ENCODE data around the gene NRP2. TPM values are rescaled to one million over a fixed set of nuclear protein-coding genes. Genes with fewer than 3 reads are reported as not detected.

The NRP2 gene
- total RNA-seq, 1 experiment from 2014 or later: 10.3 TPM

GRCh38 chr2:205811387-205811786 is 129.1 kb downstream of the NRP2 start:
- Mint-ChIP-seq H3K9me3 (ENCODE audit: unreplicated experiment) (no peaks in the 10 kb centered on the region), H3K27me3 (ENCODE audit: insufficient read depth, unreplicated experiment) (no peaks in the 10 kb centered on the region), H3K4me3 (ENCODE audit: unreplicated experiment) (no peak overlapping the region), H3K4me1 (ENCODE audit: insufficient read depth, unreplicated experiment) (peaks cover 5% of the 10 kb centered on the region), H3K36me3 (ENCODE audit: insufficient read depth, unreplicated experiment) (no peaks in the 10 kb centered on the region), H3K27ac (ENCODE audit: low read depth, unreplicated experiment) (no peak overlapping the region)
- TF ChIP-seq, protein P1, sequence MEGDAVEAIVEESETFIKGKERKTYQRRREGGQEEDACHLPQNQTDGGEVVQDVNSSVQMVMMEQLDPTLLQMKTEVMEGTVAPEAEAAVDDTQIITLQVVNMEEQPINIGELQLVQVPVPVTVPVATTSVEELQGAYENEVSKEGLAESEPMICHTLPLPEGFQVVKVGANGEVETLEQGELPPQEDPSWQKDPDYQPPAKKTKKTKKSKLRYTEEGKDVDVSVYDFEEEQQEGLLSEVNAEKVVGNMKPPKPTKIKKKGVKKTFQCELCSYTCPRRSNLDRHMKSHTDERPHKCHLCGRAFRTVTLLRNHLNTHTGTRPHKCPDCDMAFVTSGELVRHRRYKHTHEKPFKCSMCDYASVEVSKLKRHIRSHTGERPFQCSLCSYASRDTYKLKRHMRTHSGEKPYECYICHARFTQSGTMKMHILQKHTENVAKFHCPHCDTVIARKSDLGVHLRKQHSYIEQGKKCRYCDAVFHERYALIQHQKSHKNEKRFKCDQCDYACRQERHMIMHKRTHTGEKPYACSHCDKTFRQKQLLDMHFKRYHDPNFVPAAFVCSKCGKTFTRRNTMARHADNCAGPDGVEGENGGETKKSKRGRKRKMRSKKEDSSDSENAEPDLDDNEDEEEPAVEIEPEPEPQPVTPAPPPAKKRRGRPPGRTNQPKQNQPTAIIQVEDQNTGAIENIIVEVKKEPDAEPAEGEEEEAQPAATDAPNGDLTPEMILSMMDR (IDR thresholded peaks at IDR 0.05; ENCODE audit: unreplicated experiment): no peak
- ChIA-PET CTCF (interaction anchor here (0.7 kb wide), 2 partner anchors 144 to 938 kb away, joined by 3 read pairs; no protein-coding TSS in a partner anchor), POLR2A (no interaction called here)
- intact Hi-C loops (cut with micrococcal nuclease): loop anchor here (5.0 kb wide), 1 partner anchor 939 kb away; no protein-coding TSS in a partner anchor
- no TSS peak for BruUV-seq (replicated peaks)
- no peak for DNase-seq (ENCODE audit: unreplicated experiment)

DNA sequence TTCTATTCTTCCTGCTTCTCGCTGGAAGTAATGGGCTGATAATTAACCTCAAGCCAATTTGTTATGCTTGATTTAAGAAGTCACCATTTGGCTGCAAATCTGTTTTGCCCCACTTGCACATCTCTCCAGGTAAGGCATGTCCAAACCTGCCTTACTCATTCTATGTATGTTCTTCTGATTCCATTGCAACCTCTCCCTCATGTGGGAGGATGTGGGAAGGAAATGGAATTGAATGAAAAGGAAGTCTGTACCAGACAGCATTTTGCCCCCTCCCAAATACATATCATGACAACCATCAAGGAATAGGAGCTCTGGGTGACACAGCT is 131.7 kb downstream of the NRP2 start:
- DNase-seq (ENCODE audit: unreplicated experiment): peak; percentile 38
- Mint-ChIP-seq H3K9me3 (ENCODE audit: unreplicated experiment) (no peaks in the 10 kb centered on the region), H3K36me3 (ENCODE audit: insufficient read depth, unreplicated experiment) (no peaks in the 10 kb centered on the region), H3K27ac (ENCODE audit: low read depth, unreplicated experiment) (no peak overlapping the region), H3K4me3 (ENCODE audit: unreplicated experiment) (no peak overlapping the region), H3K27me3 (ENCODE audit: insufficient read depth, unreplicated experiment) (no peaks in the 10 kb centered on the region), H3K4me1 (ENCODE audit: insufficient read depth, unreplicated experiment) (peaks cover 5% of the 10 kb centered on the region)
- POLR2A ChIA-PET: no interaction called here
- no TSS peak for BruUV-seq (replicated peaks)
- CTCF ChIA-PET: interaction anchor here (0.6 to 3.2 kb wide), 19 partner anchors 11 to 1648 kb away, joined by 3 to 9 read pairs (median 3); no protein-coding TSS in a partner anchor
- TF ChIP-seq, protein P1 (IDR thresholded peaks at IDR 0.05; ENCODE audit: unreplicated experiment): no peak
- intact Hi-C loops (cut with micrococcal nuclease): loop anchor here (5.0 kb wide), 1 partner anchor 942 kb away; no protein-coding TSS in a partner anchor

- Mint-ChIP-seq H3K4me1 (ENCODE audit: insufficient read depth, unreplicated experiment) (peaks cover 5% of the 10 kb centered on the region), H3K4me3 (ENCODE audit: unreplicated experiment) (no peak overlapping the region), H3K27me3 (ENCODE audit: insufficient read depth, unreplicated experiment) (no peaks in the 10 kb centered on the region), H3K27ac (ENCODE audit: low read depth, unreplicated experiment) (no peak overlapping the region), H3K36me3 (ENCODE audit: insufficient read depth, unreplicated experiment) (no peaks in the 10 kb centered on the region), H3K9me3 (ENCODE audit: unreplicated experiment) (no peaks in the 10 kb centered on the region)
- no TSS peak for BruUV-seq (replicated peaks)
- no peak for DNase-seq (ENCODE audit: unreplicated experiment)
- POLR2A ChIA-PET: no interaction called here
- CTCF ChIA-PET: interaction anchor here (0.6 to 3.2 kb wide), 8 partner anchors 9 to 132 kb away, joined by 3 to 14 read pairs (median 4); no protein-coding TSS in a partner anchor
- intact Hi-C loops (cut with micrococcal nuclease): no loop called here
- TF ChIP-seq, protein P1 (IDR thresholded peaks at IDR 0.05; ENCODE audit: unreplicated experiment): no peak
These were observed 133.4 kb downstream of the NRP2 start for GRCh38 chr2:205815673-205816072.

GRCh38 chr2:205816268-205816667 is 134.0 kb downstream of the NRP2 start:
- intact Hi-C loops (cut with micrococcal nuclease): no loop called here
- Mint-ChIP-seq H3K36me3 (ENCODE audit: insufficient read depth, unreplicated experiment) (no peaks in the 10 kb centered on the region), H3K27ac (ENCODE audit: low read depth, unreplicated experiment) (no peak overlapping the region), H3K9me3 (ENCODE audit: unreplicated experiment) (no peaks in the 10 kb centered on the region), H3K27me3 (ENCODE audit: insufficient read depth, unreplicated experiment) (no peaks in the 10 kb centered on the region), H3K4me3 (ENCODE audit: unreplicated experiment) (no peak overlapping the region), H3K4me1 (ENCODE audit: insufficient read depth, unreplicated experiment) (peaks cover 5% of the 10 kb centered on the region)
- DNase-seq (ENCODE audit: unreplicated experiment): no peak
- CTCF ChIA-PET: interaction anchor here (1.0 to 2.4 kb wide), 3 partner anchors 11 to 110 kb away, joined by 4 to 14 read pairs (median 6); no protein-coding TSS in a partner anchor
- TF ChIP-seq, protein P1 (IDR thresholded peaks at IDR 0.05; ENCODE audit: unreplicated experiment): no peak
- BruUV-seq (replicated peaks): no TSS peak
- POLR2A ChIA-PET: no interaction called here

All from MCF 10A (cell line).